ENCODE data around the gene MYO16. TPM values are rescaled to one million over a fixed set of nuclear protein-coding genes. Genes with fewer than 3 reads are reported as not detected.

Gene MYO16
- total RNA-seq, 1 donor from 2014 or later = 0.49 TPM

DNA sequence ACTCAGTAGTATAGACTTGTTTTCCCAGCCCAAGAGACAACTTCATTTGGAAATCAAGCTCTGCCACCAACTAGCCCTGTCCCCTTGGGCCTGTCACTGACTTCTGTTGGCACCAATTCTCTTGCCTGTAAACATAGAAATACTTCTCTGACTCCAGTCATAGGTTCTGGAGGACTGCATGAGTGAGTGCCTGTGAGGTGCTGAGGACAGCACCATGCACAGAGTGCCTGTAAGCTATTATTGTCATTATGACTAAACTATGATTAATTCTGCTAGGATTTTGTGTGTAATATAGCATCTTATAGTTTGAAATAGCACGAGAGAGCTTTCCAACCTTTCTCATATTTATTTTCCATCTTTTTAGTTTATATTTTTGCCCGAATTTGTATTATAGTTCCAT lies 247.9 kb downstream of the MYO16 start:
- H3K4me1 ChIP-seq = no peaks in the 10 kb centered on the region
- no peak for DNase-seq (ENCODE audit: extremely low spot score in 2 of 2)
- TF ChIP-seq POLR2AphosphoS5 (IDR thresholded peaks at IDR 0.05; ENCODE audit: insufficient read depth in 1 of 2, low read depth in 1 of 2) = no peak
- TF ChIP-seq POLR2A (IDR thresholded peaks at IDR 0.05) = no peak
- TF ChIP-seq, protein P1, sequence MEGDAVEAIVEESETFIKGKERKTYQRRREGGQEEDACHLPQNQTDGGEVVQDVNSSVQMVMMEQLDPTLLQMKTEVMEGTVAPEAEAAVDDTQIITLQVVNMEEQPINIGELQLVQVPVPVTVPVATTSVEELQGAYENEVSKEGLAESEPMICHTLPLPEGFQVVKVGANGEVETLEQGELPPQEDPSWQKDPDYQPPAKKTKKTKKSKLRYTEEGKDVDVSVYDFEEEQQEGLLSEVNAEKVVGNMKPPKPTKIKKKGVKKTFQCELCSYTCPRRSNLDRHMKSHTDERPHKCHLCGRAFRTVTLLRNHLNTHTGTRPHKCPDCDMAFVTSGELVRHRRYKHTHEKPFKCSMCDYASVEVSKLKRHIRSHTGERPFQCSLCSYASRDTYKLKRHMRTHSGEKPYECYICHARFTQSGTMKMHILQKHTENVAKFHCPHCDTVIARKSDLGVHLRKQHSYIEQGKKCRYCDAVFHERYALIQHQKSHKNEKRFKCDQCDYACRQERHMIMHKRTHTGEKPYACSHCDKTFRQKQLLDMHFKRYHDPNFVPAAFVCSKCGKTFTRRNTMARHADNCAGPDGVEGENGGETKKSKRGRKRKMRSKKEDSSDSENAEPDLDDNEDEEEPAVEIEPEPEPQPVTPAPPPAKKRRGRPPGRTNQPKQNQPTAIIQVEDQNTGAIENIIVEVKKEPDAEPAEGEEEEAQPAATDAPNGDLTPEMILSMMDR (IDR thresholded peaks at IDR 0.05) = no peak
- intact Hi-C loops (cut with DNase I) = no loop called here
- H3K27me3 ChIP-seq = no peaks in the 10 kb centered on the region
- H3K27ac ChIP-seq = no peak overlapping the region
- no peaks in the 10 kb centered on the region for H3K9me3 ChIP-seq
- H3K36me3 ChIP-seq = no peaks in the 10 kb centered on the region
- H3K4me3 ChIP-seq = no peak overlapping the region

DNA sequence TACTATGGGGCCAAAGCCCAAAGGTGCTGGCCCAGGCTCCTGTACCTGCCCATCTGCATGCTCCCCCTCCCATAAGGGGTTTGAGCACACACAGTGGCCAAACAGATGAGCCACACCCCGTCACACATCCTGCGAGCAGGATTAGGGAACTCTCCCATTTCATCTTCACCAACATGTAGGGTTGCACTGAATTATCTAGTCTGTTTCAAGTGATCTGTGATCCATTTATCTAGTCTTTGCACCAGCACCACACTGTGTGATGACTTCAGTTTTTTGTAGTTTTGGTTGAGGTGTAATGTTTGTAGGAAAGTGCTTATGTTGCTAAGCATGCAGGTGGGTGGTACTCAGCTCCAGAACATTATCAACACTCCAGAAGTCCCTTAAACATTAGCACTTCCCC lies 249.3 kb downstream of the MYO16 start:
- intact Hi-C loops (cut with DNase I) = no loop called here
- no peak overlapping the region for H3K4me3 ChIP-seq
- no peaks in the 10 kb centered on the region for H3K27me3 ChIP-seq
- no peaks in the 10 kb centered on the region for H3K9me3 ChIP-seq
- DNase-seq (ENCODE audit: extremely low spot score in 2 of 2) = no peak
- H3K36me3 ChIP-seq = no peaks in the 10 kb centered on the region
- TF ChIP-seq POLR2A (IDR thresholded peaks at IDR 0.05) (no peak), POLR2AphosphoS5 (IDR thresholded peaks at IDR 0.05; ENCODE audit: insufficient read depth in 1 of 2, low read depth in 1 of 2) (no peak)
- TF ChIP-seq, protein P1 (IDR thresholded peaks at IDR 0.05) = no peak
- no peak overlapping the region for H3K27ac ChIP-seq
- H3K4me1 ChIP-seq = no peaks in the 10 kb centered on the region

DNA sequence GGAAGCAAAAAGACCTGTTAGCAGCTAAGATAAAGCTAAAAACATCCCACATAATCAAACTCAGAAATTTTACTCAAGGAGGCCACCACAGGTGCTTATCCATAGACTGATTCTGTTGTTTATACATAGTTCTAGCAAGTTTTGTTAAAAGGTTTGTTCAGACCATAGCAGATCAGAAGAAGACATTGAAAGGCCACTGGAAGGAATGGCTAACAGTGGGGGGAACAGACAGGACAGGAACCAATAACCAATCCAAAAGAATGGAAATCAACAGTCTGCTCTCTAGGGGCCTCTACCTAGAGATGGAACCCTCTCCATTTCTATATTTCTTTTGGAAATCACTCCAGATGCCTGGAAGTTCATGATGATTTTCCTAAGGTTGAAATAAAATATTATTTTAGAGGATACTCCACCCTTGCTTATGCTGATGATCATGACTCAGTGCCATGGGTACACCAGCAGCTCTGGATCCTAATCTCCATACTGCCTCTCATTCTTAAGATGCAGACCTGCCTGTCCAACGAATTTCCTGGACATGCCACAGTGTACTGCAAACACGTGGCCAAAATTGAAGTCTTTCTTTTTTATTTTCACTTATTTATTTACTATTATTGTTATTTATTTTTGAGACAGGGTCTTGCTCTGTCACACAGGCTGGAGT lies 260.0 kb downstream of the MYO16 start:
- TF ChIP-seq, protein P1 (IDR thresholded peaks at IDR 0.05) = no peak
- TF ChIP-seq POLR2AphosphoS5 (IDR thresholded peaks at IDR 0.05; ENCODE audit: insufficient read depth in 1 of 2, low read depth in 1 of 2) = no peak
- TF ChIP-seq POLR2A (IDR thresholded peaks at IDR 0.05) = no peak
- Histone ChIP-seq H3K27me3 (no peaks in the 10 kb centered on the region), H3K4me3 (no peak overlapping the region), H3K9me3 (no peaks in the 10 kb centered on the region), H3K27ac (no peak overlapping the region), H3K36me3 (no peaks in the 10 kb centered on the region), H3K4me1 (no peaks in the 10 kb centered on the region)
- DNase-seq (ENCODE audit: extremely low spot score in 2 of 2) = no peak
- intact Hi-C loops (cut with DNase I) = no loop called here

DNA sequence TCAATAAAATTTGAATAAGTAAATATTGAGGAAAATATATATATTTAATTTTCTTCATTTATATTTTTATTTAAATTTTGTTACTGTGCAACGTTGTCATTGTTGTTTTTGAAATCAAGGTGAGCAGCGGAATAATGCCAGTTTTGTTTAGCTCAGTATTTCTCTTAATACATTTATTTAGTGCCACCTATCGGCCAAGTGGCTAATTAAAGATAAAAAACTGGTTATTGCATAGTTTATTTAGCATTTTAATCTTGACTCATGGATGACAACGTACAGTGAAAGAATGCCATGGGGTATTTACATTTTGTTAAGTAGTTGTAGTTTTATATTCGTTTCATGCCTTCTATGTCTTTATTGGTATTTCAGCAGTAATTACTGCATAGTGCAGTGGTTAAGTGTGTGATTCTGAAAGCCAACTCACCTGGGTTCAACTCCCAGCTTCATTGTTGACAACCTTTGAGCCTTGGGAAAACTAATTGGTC lies 265.9 kb downstream of the MYO16 start:
- Histone ChIP-seq H3K4me3 (no peak overlapping the region), H3K9me3 (no peaks in the 10 kb centered on the region), H3K27ac (no peak overlapping the region), H3K36me3 (no peaks in the 10 kb centered on the region), H3K27me3 (no peaks in the 10 kb centered on the region), H3K4me1 (no peaks in the 10 kb centered on the region)
- DNase-seq (ENCODE audit: extremely low spot score in 2 of 2) = no peak
- intact Hi-C loops (cut with DNase I) = no loop called here
- TF ChIP-seq POLR2AphosphoS5 (IDR thresholded peaks at IDR 0.05; ENCODE audit: insufficient read depth in 1 of 2, low read depth in 1 of 2) = no peak
- TF ChIP-seq, protein P1 (IDR thresholded peaks at IDR 0.05) = peak in 2 of 3 experiments; percentile 57 to 68

DNA sequence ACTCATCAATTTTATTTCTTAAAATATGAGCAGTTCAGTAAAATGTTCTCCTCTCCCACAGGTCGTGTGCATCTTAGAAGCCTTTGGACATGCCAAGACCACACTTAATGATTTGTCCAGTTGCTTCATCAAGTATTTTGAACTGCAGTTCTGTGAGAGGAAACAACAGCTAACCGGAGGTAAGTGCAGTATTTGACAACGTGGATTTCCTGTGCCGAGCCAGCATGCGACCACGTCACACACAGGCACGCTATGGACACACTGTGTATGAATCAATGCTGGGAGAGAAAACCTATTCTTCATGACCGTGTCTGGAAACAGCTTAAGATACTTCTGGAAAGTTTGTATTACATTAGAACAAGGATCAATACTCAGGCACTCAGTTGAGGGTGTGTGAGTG lies 268.5 kb downstream of the MYO16 start:
- TF ChIP-seq POLR2A (IDR thresholded peaks at IDR 0.05) (no peak), POLR2AphosphoS5 (IDR thresholded peaks at IDR 0.05; ENCODE audit: insufficient read depth in 1 of 2, low read depth in 1 of 2) (no peak)
- TF ChIP-seq, protein P1 (IDR thresholded peaks at IDR 0.05) = no peak
- no peak overlapping the region for H3K27ac ChIP-seq
- intact Hi-C loops (cut with DNase I) = no loop called here

More for the DNA sequence above, 268.5 kb downstream of the MYO16 start:
- Histone ChIP-seq H3K4me1 (no peaks in the 10 kb centered on the region), H3K36me3 (no peaks in the 10 kb centered on the region), H3K9me3 (no peaks in the 10 kb centered on the region), H3K4me3 (no peak overlapping the region), H3K27me3 (no peaks in the 10 kb centered on the region)
- no peak for DNase-seq (ENCODE audit: extremely low spot score in 2 of 2)
